ENCODE data around the gene SKP2.

SKP2 gene

DNA sequence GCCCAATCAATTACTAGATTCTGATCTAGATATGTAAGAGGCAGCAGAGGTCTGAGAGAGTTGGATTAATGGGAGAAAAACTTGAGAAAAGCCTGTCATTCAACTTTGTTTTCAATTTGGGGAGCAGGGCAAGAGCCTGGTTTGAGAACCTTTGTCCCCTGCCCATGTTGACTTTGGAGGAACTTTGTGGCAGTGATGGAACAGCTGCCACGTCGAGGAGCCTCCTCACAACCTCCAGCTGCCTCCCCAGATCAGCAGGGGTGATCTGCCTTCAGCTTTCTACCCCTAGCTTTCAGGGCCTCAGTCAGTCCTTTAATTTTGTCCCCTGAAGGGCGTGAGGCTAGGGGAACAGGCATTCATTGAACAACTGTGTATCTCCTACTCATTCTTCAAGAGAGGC is 8.7 kb downstream of the SKP2 start:
- Histone ChIP-seq H3K4me1 (ENCODE audit: insufficient read depth, insufficient read length) (no peaks in the 10 kb centered on the region), H3K36me3 (ENCODE audit: insufficient read depth, insufficient read length, low read length) (peaks cover 95% of the 10 kb centered on the region)

DNA sequence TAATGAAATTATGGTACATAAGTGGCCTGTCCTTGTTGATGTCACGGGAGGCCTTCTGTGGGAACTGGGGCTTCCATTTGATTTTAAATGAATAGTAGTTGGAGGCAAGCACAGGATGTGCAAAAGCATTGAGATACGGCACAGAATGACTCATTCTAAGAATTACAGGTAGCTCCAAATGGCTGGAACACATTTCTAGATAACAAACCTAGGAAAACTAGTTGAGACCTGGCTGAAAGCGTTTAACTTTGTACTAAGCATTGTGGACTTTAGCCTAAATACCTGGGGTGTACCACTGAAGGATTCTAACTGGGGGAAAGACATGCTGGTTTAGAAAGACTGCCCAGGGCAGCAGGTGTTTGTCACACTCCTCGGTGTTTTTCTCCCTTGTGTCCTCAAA is 9.4 kb downstream of the SKP2 start:
- Histone ChIP-seq H3K9ac (ENCODE audit: insufficient read length, low read depth) (no peak overlapping the region), H3K4me1 (ENCODE audit: insufficient read depth, insufficient read length) (no peaks in the 10 kb centered on the region)
- TF ChIP-seq SUZ12 (IDR thresholded peaks at IDR 0.05; ENCODE audit: extremely low read depth, insufficient read depth, insufficient read length): no peak
- TF ChIP-seq ZNF274 (IDR thresholded peaks at IDR 0.05; ENCODE audit: low read depth, low read length): no peak
- no peak for TF ChIP-seq YY1 (IDR thresholded peaks at IDR 0.05; ENCODE audit: insufficient read depth, insufficient read length)

More for the DNA sequence above, 8.7 kb downstream of the SKP2 start:
- Histone ChIP-seq H3K9me3 (ENCODE audit: insufficient read depth, low read length) (no peaks in the 10 kb centered on the region), H3K4me3 (ENCODE audit: insufficient read length, low read depth) (no peak overlapping the region), H3K27me3 (ENCODE audit: insufficient read depth, insufficient read length) (no peaks in the 10 kb centered on the region), H3K9ac (ENCODE audit: insufficient read length, low read depth) (no peak overlapping the region)
- no peak for DNase-seq (ENCODE audit: low read depth, low spot score)
- TF ChIP-seq SUZ12 (IDR thresholded peaks at IDR 0.05; ENCODE audit: extremely low read depth, insufficient read depth, insufficient read length) (no peak), ZNF274 (IDR thresholded peaks at IDR 0.05; ENCODE audit: low read depth, low read length) (no peak), YY1 (IDR thresholded peaks at IDR 0.05; ENCODE audit: insufficient read depth, insufficient read length) (no peak)

DNA sequence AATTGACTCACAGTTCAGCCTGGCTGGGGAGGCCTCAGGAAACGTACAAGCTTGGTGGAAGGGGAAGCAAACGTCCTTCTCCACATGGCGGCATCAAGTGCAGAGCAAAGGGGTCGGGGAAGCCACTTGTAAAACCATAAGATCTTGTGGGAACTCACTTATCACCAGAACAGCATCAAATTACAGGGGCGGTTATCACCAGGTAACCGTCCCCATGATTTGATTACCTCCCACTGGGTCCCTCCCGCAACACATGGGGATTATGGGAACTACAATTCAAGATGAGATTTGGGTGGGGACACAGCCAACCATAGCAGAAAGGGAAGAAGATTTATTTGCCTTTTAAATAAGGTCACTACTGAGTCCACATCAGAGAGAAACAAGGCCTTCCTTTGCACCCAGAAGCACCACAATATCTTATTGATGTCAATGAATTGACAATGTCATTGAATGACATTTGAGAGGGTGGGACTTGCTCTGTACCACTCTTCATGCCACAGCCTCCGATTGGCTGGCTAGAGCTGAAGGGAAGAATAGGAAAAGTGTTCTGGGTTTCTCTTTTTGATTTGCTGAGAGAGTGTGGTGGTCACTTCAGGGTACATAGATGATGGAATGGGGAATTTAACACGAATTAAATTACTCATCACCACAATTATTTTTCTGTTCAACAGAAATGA is 11.0 kb downstream of the SKP2 start:
- no peak for DNase-seq (ENCODE audit: low read depth, low spot score)
- Histone ChIP-seq H3K9ac (ENCODE audit: insufficient read length, low read depth) (no peak overlapping the region), H3K4me1 (ENCODE audit: insufficient read depth, insufficient read length) (no peaks in the 10 kb centered on the region), H3K9me3 (ENCODE audit: insufficient read depth, low read length) (no peaks in the 10 kb centered on the region), H3K27me3 (ENCODE audit: insufficient read depth, insufficient read length) (no peaks in the 10 kb centered on the region), H3K36me3 (ENCODE audit: insufficient read depth, insufficient read length, low read length) (peaks cover 93% of the 10 kb centered on the region), H3K4me3 (ENCODE audit: insufficient read length, low read depth) (no peak overlapping the region)
- TF ChIP-seq ZNF274 (IDR thresholded peaks at IDR 0.05; ENCODE audit: low read depth, low read length) (no peak), YY1 (IDR thresholded peaks at IDR 0.05; ENCODE audit: insufficient read depth, insufficient read length) (no peak), SUZ12 (IDR thresholded peaks at IDR 0.05; ENCODE audit: extremely low read depth, insufficient read depth, insufficient read length) (no peak)

More for the DNA sequence above, 9.4 kb downstream of the SKP2 start:
- H3K27me3 ChIP-seq (ENCODE audit: insufficient read depth, insufficient read length): no peaks in the 10 kb centered on the region
- H3K4me3 ChIP-seq (ENCODE audit: insufficient read length, low read depth): no peak overlapping the region
- DNase-seq (ENCODE audit: low read depth, low spot score): no peak
- no peaks in the 10 kb centered on the region for H3K9me3 ChIP-seq (ENCODE audit: insufficient read depth, low read length)
- H3K36me3 ChIP-seq (ENCODE audit: insufficient read depth, insufficient read length, low read length): peaks cover 95% of the 10 kb centered on the region

DNA sequence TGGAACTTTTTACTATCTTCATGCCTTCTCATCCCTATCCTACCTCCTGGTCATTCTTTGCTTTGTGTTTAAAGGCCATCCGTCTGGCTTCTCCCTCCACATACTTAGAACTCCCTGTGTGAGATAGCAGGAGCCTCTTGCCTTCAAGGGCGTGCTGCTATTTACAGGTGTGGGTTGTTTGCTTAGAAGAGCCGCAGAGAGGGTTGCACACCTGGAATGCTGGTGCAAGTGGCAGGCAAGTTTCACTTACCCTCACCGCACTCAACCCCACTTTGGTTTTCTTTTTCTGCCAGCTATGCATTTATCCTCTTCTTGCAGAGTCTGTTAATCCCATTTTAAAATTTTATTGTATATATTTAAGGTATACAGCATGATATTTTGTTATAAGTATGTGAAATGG is 12.6 kb downstream of the SKP2 start:
- Histone ChIP-seq H3K9ac (ENCODE audit: insufficient read length, low read depth) (no peak overlapping the region), H3K27me3 (ENCODE audit: insufficient read depth, insufficient read length) (no peaks in the 10 kb centered on the region), H3K4me3 (ENCODE audit: insufficient read length, low read depth) (no peak overlapping the region), H3K9me3 (ENCODE audit: insufficient read depth, low read length) (no peaks in the 10 kb centered on the region), H3K4me1 (ENCODE audit: insufficient read depth, insufficient read length) (no peaks in the 10 kb centered on the region), H3K36me3 (ENCODE audit: insufficient read depth, insufficient read length, low read length) (peaks cover 91% of the 10 kb centered on the region)
- TF ChIP-seq SUZ12 (IDR thresholded peaks at IDR 0.05; ENCODE audit: extremely low read depth, insufficient read depth, insufficient read length) (no peak), YY1 (IDR thresholded peaks at IDR 0.05; ENCODE audit: insufficient read depth, insufficient read length) (no peak), ZNF274 (IDR thresholded peaks at IDR 0.05; ENCODE audit: low read depth, low read length) (no peak)
- DNase-seq (ENCODE audit: low read depth, low spot score): no peak

DNA sequence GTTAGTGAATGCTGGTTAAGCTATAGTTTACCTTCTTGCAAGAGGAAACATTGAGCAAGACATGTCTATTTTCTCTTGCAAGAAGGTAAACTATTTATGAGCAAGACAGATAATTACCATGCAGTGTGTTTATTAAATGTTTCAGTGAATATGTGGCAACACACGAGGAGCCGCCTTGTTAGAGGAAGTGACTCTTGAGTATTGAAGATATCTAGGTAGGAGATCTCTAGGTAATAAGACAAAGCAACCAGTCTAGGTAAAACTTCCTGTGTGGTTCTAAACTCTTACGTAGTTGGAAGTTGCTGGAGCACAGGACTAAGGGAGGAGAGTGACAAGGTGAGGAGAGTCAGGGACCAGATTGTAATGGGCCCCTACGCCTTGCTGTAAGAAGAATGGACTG is 16.8 kb downstream of the SKP2 start:
- H3K9ac ChIP-seq (ENCODE audit: insufficient read length, low read depth): no peak overlapping the region
- TF ChIP-seq YY1 (IDR thresholded peaks at IDR 0.05; ENCODE audit: insufficient read depth, insufficient read length) (no peak), SUZ12 (IDR thresholded peaks at IDR 0.05; ENCODE audit: extremely low read depth, insufficient read depth, insufficient read length) (no peak), ZNF274 (IDR thresholded peaks at IDR 0.05; ENCODE audit: low read depth, low read length) (no peak)
- no peaks in the 10 kb centered on the region for H3K9me3 ChIP-seq (ENCODE audit: insufficient read depth, low read length)
- peaks cover 92% of the 10 kb centered on the region for H3K36me3 ChIP-seq (ENCODE audit: insufficient read depth, insufficient read length, low read length)
- no peak overlapping the region for H3K4me3 ChIP-seq (ENCODE audit: insufficient read length, low read depth)
- no peak for DNase-seq (ENCODE audit: low read depth, low spot score)
- H3K27me3 ChIP-seq (ENCODE audit: insufficient read depth, insufficient read length): no peaks in the 10 kb centered on the region
- H3K4me1 ChIP-seq (ENCODE audit: insufficient read depth, insufficient read length): no peaks in the 10 kb centered on the region

DNA sequence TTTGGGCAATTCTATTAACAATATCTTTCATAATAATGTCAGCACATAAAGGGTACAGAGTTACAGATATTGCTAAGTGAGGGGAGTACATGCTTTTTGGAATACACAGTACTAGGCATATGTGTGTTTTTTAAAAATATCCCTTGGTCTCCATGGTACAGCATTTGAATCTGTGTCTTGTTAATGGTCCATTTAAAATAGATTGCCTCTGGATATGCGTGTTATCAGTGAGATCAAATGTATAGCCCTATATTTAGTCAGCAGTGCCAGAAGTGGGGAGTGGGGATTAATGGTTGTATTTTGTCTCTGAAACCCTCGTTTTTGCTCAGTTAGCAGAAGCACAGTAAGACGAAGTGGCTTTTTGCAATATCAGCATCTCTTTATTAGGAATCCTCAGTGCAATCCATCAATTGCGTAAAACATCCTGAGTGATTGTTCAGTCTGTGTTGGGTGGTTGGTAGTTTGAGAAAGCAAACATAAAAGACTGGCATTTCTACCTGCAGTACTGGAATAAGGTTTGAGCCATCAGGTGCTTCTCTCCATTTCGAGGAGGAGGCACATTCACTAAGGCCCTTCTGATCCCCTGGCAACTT is 19.0 kb downstream of the SKP2 start:
- Histone ChIP-seq H3K9ac (ENCODE audit: insufficient read length, low read depth) (no peak overlapping the region), H3K36me3 (ENCODE audit: insufficient read depth, insufficient read length, low read length) (peaks cover 88% of the 10 kb centered on the region), H3K4me1 (ENCODE audit: insufficient read depth, insufficient read length) (no peaks in the 10 kb centered on the region), H3K9me3 (ENCODE audit: insufficient read depth, low read length) (no peaks in the 10 kb centered on the region), H3K4me3 (ENCODE audit: insufficient read length, low read depth) (no peak overlapping the region), H3K27me3 (ENCODE audit: insufficient read depth, insufficient read length) (no peaks in the 10 kb centered on the region)
- DNase-seq (ENCODE audit: low read depth, low spot score): no peak
- TF ChIP-seq ZNF274 (IDR thresholded peaks at IDR 0.05; ENCODE audit: low read depth, low read length): no peak

DNA sequence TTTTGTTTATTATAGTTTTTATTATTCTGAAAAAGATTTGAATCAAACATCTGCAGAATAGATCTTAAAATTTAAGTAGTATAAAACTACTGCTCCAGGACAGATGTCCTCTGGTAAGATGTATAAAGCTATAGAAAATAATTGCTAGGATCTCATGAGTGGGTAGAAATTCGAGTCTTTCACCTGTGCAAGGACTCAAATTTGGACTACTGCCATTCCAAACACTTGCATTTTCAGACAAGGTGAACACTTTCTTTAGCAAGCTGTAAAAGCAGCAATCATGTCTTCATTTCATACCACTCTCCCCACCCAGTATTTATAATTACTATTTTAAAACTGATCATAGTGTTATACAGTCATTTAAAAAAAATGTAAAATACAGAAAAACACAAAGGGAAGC is 20.7 kb downstream of the SKP2 start:
- Histone ChIP-seq H3K4me1 (ENCODE audit: insufficient read depth, insufficient read length) (no peaks in the 10 kb centered on the region), H3K36me3 (ENCODE audit: insufficient read depth, insufficient read length, low read length) (peaks cover 86% of the 10 kb centered on the region), H3K27me3 (ENCODE audit: insufficient read depth, insufficient read length) (no peaks in the 10 kb centered on the region), H3K4me3 (ENCODE audit: insufficient read length, low read depth) (no peak overlapping the region), H3K9ac (ENCODE audit: insufficient read length, low read depth) (no peak overlapping the region), H3K9me3 (ENCODE audit: insufficient read depth, low read length) (no peaks in the 10 kb centered on the region)
- TF ChIP-seq YY1 (IDR thresholded peaks at IDR 0.05; ENCODE audit: insufficient read depth, insufficient read length) (no peak), SUZ12 (IDR thresholded peaks at IDR 0.05; ENCODE audit: extremely low read depth, insufficient read depth, insufficient read length) (no peak), ZNF274 (IDR thresholded peaks at IDR 0.05; ENCODE audit: low read depth, low read length) (no peak)
- no peak for DNase-seq (ENCODE audit: low read depth, low spot score)

Measured in NT2/D1 (cell line).